Aorta (tissue), 5 donors: ENCODE measurements around the gene FERD3L. TPM values are rescaled to one million over a fixed set of nuclear protein-coding genes. Genes with fewer than 3 reads are reported as not detected.

Experiments
- ATAC-seq: fragments of 200-7000 bp; cut with Tn5 transposase; one replicate; pipeline ENCODE4 v1.9.1; 2022; ENCODE audit warnings: moderate library complexity; ENCODE audit not compliant: low FRiP score
- DNase-seq, 2 donors: peaks; one replicate each; pipeline ENCODE4 v3.0.0-alpha.2; 2020
- H3K27ac ChIP-seq, 2 donors: one replicate each; pipeline ENCODE4 v1.5.1; 2013; ENCODE audit warnings: low read length in 2 of 2, mild to moderate bottlenecking in 2 of 2, moderate library complexity in 2 of 2, control low read depth in 1 of 2, inconsistent platforms in 1 of 2, low read depth in 1 of 2
- H3K27me3 ChIP-seq, 2 donors: one replicate each; pipeline ENCODE4 v1.6.1; 2013; ENCODE audit warnings: control low read depth in 1 of 2, low read length in 1 of 2, mild to moderate bottlenecking in 1 of 2, moderate library complexity in 1 of 2; ENCODE audit not compliant: insufficient read depth in 2 of 2, control insufficient read depth in 1 of 2
- H3K36me3 ChIP-seq, 2 donors: one replicate each; pipeline ENCODE4 v1.6.1; 2013; ENCODE audit warnings: control low read depth in 1 of 2, low read length in 1 of 2, mild to moderate bottlenecking in 1 of 2; ENCODE audit not compliant: insufficient read depth in 2 of 2, control insufficient read depth in 1 of 2
- H3K4me1 ChIP-seq, 2 donors: one replicate each; pipeline ENCODE4 v1.6.1; 2013; ENCODE audit warnings: low read length in 2 of 2, control low read depth in 1 of 2, mild to moderate bottlenecking in 1 of 2, moderate library complexity in 1 of 2; ENCODE audit not compliant: insufficient read depth in 2 of 2, control insufficient read depth in 1 of 2
- H3K4me3 ChIP-seq, 2 donors: one replicate each; pipeline ENCODE4 v1.5.1; 2013; ENCODE audit warnings: low read length in 2 of 2, control low read depth in 1 of 2, mild to moderate bottlenecking in 1 of 2
- H3K9me3 ChIP-seq: one replicate; pipeline ENCODE4 v1.6.1; 2013; ENCODE audit warnings: mild to moderate bottlenecking, low read length; ENCODE audit not compliant: control insufficient read depth
- WGBS, 2 donors: extraction: QIAGEN DNeasy Blood & Tissue Kit; methylation state at CpG; one replicate each; pipeline ENCODE4 v1.1.7; 2013; 5-methylcytosine and 5-hydroxymethylcytosine counted together
- intact Hi-C, 2 donors: fragments of 100-400 bp; cut with DNase I; formaldehyde crosslinking; loops; one replicate each; pipeline versions ENCODE4 v1.14.2 to v1.15.0; 2022
- polyA plus RNA-seq, 2 donors: library from polyadenylated mRNA; stranded (reverse); fragments of 200-250 nt; gene quantifications; one replicate each; pipeline ENCODE4 v1.2.3, GENCODE V29; 2013
- total RNA-seq, 2 donors: library from RNA; stranded (reverse); fragmentation: NEBNext Ultra II Directional; extraction: Animal tissue kit (Norgen Biotek cat#: 25700); gene quantifications; one replicate each; pipeline ENCODE4 v1.2.1, GENCODE V29; 2021
- donor health status: healthy with polysubstance abuse.
- donor health status: Bipolar disorder and iron deficiency.
- donor health status: DM: no; HTN: no; CAD: no.
- donor health status: DM: no; HTN: no; CAD: no.
- donor health status: DM: yes; HTN: yes; CAD: no.

The FERD3L gene
- total and polyA plus RNA-seq, 4 donors = not detected

DNA sequence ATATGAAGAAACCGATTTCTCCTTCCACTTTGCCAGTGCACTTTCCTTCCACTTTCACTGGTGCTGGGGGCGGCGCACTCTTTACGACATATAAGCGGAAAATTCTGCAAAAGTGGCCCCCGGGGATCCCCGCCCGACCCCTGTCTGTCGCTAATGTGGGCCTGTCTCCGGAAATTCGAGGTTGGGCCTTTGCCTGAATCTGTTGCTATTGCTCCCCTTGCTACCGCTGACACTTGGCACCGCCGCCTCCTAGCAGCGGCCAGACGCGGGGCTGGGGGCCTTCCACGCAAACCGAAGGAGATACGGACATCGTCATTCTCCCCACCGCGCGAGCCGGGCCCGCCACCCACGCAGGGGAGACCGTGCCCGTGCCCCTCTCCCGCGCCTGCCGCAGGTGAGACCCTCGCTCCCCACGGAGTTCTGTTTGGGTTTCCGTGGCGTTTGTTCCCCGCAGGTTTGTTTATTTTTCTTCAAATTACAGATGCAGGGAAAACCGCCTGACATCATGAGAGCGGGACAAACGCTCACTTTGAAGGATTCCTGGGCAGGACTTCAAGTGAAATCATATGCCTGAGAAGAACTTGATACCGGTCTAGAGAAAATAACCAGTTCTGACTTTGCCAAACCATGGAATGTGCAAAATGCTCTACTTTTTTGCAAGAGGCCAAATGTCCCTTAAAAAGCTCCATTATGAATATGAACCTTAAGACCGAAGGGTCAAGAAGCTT is 32.8 kb downstream of the FERD3L start:
- ATAC-seq (no peak), DNase-seq (peak; percentile 43 to 77)
- H3K4me3 ChIP-seq = peak overlapping the region; percentile 20 to 63
- H3K27me3 ChIP-seq = no peaks in the 10 kb centered on the region
- H3K4me1 ChIP-seq = no peaks in the 10 kb centered on the region
- no peaks in the 10 kb centered on the region for H3K36me3 ChIP-seq
- intact Hi-C loops = loop anchor here (5.0 to 10.0 kb wide), 4 partner anchors 138 to 760 kb away; no protein-coding TSS in a partner anchor
- H3K9me3 ChIP-seq = no peaks in the 10 kb centered on the region
- 1 to 3% methylated on average over 42 of the region's 42 CpGs for WGBS, 2 donors
- H3K27ac ChIP-seq = peak overlapping the region in 1 of 2 donors; percentile 68

DNA sequence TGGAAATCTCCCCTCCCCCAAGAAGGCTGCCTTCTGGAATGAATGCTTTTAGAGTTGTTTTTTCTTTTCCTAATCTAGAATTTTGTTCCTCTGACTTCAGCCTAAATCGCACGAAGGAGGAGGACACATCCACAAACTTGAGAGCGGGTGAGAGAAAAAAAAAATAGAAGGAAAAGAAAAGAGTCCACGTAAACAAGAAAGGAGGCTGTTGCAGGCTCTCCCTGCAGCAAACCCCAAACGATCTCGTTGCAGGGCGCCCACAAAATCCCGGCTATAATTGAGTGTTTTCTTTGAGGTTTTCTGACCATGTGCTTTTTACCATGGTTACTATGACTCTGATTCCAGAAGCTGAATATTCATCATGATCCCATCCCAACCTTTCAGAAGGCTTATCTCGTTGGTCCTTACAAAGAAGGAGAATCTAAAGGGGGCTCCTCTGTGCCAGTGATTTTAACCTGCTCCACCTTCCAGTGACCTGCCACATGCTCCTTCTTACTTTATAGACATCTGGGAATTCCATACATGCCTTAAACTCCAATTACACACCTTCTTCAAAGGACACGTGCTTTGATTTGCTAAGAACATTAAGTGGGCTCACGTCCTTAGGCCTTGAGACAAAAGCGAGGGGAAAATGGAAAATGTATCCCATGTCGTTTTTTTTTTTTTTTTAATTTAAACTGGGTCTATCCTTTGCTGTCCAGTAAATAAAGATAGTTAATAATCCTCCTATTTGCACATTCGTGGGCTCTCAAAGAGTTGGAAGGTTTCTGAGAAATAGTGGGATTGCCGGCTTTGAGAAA is 33.5 kb downstream of the FERD3L start:
- H3K36me3 ChIP-seq = no peaks in the 10 kb centered on the region
- peak overlapping the region in 1 of 2 donors; percentile 38 for H3K27ac ChIP-seq
- WGBS, 2 donors = 36 to 37% methylated on average over 15 of the region's 15 CpGs
- no peaks in the 10 kb centered on the region for H3K9me3 ChIP-seq
- H3K4me1 ChIP-seq = no peaks in the 10 kb centered on the region
- no peaks in the 10 kb centered on the region for H3K27me3 ChIP-seq
- ATAC-seq (no peak), DNase-seq (no peak)
- intact Hi-C loops = loop anchor here (5.0 to 10.0 kb wide), 4 partner anchors 137 to 759 kb away; no protein-coding TSS in a partner anchor
- peak overlapping the region; percentile 20 to 63 for H3K4me3 ChIP-seq

GRCh38 chr7:19110776-19111175 is 34.4 kb downstream of the FERD3L start:
- Histone ChIP-seq H3K36me3 (no peaks in the 10 kb centered on the region), H3K27me3 (no peaks in the 10 kb centered on the region), H3K9me3 (no peaks in the 10 kb centered on the region), H3K4me3 (no peak overlapping the region), H3K4me1 (no peaks in the 10 kb centered on the region), H3K27ac (peak overlapping the region in 1 of 2 donors; percentile 16)
- intact Hi-C loops = loop anchor here (5.0 to 10.0 kb wide), 4 partner anchors 136 to 758 kb away; no protein-coding TSS in a partner anchor
- DNase-seq (no peak), ATAC-seq (no peak)
- 81 to 87% methylated on average over 6 of the region's 6 CpGs for WGBS, 2 donors

- whole genome bisulfite sequencing, 2 donors = 86 to 90% methylated on average over 11 of the region's 11 CpGs
- no peak for DNase-seq
- no peaks in the 10 kb centered on the region for H3K36me3 ChIP-seq
- no peak overlapping the region for H3K4me3 ChIP-seq
- ATAC-seq = no peak
- intact Hi-C loops = loop anchor here (5.0 to 10.0 kb wide), 4 partner anchors 135 to 758 kb away; no protein-coding TSS in a partner anchor
- H3K9me3 ChIP-seq = no peaks in the 10 kb centered on the region
- no peak overlapping the region for H3K27ac ChIP-seq
- H3K27me3 ChIP-seq = no peaks in the 10 kb centered on the region
- H3K4me1 ChIP-seq = no peaks in the 10 kb centered on the region
Measured at GRCh38 chr7:19110026-19110730, 35.0 kb downstream of the FERD3L start.

DNA sequence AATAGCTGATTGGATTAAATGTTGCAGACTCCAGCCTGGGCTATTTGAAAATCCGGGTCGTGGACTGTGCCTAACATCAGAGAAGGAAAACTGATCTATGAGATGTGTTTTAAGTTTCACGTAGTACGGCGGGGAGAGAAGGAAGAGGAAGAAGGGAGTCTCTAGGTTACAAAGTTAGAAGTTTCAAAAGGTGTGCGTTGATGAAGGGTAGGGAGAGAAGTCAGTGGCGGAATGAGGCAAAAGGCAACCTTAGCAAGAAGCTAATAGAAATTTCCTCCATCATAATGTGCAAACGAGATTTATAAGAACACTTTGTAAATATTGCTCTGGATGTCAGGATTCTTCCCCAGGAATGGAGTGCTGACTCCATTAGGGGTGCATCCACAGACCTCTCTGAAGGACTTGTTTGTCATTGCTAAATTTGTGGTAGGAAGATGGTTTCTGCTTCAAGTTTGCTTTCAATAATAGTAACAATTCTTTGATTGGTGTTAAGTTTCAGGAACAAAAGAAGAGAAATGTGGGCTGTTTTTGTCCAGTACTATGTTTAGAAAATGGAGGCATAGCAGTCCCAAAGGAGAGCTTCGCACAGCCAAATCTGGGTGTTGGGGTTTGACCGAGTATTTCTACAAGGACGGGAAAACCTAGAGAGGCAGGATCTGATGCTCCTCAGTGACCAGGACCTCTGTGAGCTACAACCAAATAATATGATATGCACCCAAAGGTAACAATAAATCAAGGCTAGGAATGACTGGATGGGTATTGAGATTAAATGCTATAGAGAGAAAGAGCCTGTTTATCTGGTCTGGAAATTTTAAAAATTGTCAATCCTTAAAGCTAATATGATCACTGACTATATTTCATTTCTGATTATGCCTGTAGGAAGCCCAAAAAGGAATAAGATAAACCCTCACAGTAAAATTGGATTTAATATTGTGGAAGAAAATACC is 35.9 kb downstream of the FERD3L start:
- H3K27ac ChIP-seq = no peak overlapping the region
- DNase-seq (no peak), ATAC-seq (no peak)
- H3K9me3 ChIP-seq = no peaks in the 10 kb centered on the region
- 86 to 91% methylated on average over 11 of the region's 11 CpGs for WGBS, 2 donors
- H3K27me3 ChIP-seq = no peaks in the 10 kb centered on the region
- no peaks in the 10 kb centered on the region for H3K36me3 ChIP-seq
- H3K4me3 ChIP-seq = no peak overlapping the region
- intact Hi-C loops = no loop called here
- H3K4me1 ChIP-seq = no peaks in the 10 kb centered on the region

DNA sequence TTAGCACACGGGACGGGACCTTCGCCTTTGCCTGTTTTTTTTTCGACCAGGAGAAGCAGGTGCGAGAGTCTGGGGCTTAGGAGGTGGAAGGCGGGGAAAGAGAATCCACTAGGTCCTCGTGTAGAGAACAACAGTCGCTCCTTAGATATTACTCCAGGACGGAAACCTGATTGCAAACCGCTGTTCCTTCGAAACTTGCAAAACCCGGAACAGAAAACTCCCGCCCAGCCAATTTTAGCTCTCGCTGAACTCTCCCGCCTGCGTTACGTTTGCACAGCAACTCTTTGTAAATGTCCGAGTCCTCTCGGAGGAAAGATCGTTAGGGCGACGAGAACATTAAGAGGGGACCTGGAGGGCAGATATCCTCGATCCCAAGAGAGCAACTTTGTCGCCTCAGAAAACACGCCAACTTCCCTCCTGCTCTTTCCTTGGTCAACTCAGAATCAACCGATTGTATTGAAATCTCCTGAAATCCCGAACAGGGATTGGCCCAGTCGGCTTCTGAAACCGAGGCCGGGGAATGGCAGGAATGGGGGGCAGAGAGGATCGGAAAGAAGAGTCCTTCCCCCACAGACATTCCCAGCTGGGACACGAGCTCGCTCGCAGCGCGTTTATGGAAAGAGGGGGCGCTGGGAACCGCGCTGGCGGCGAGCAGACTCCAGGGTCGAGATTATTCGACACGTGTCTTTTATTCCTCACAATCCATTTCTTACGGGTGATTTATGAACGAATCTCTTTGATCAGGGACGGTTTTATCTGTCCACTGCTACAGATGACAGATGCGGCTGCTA is 37.7 kb downstream of the FERD3L start:
- Histone ChIP-seq H3K36me3 (no peaks in the 10 kb centered on the region), H3K27me3 (no peaks in the 10 kb centered on the region), H3K27ac (peak overlapping the region in 1 of 2 donors; percentile 70), H3K9me3 (no peaks in the 10 kb centered on the region), H3K4me3 (peak overlapping the region; percentile 81 to 97), H3K4me1 (no peaks in the 10 kb centered on the region)
- ATAC-seq (peak; percentile 37), DNase-seq (peak; percentile 52 to 74)
- 0 to 1% methylated on average over 48 of the region's 48 CpGs for WGBS, 2 donors
- intact Hi-C loops = no loop called here

DNA sequence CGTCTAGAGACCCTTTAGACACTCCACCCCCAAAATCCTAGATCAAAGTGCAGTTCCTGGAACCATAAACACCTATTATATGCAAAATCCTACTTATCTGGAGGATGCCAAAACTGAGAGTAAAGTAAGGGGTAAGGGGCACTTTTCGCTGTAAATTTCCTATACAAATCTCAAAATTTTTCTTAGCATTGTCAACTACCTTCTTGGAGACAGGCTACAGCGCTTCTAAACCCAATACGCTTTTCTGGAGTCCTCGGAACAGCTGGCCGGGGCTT is 38.2 kb downstream of the FERD3L start:
- ATAC-seq = peak; percentile 38
- H3K27me3 ChIP-seq = no peaks in the 10 kb centered on the region
- H3K27ac ChIP-seq = peak overlapping the region in 1 of 2 donors; percentile 70
- no peak for DNase-seq
- intact Hi-C loops = no loop called here
- WGBS, 2 donors = 1% methylated on average over 6 of the region's 6 CpGs
- no peaks in the 10 kb centered on the region for H3K9me3 ChIP-seq
- no peaks in the 10 kb centered on the region for H3K36me3 ChIP-seq
- peak overlapping the region; percentile 81 to 97 for H3K4me3 ChIP-seq
- no peaks in the 10 kb centered on the region for H3K4me1 ChIP-seq
